A549 (cell line): ENCODE measurements around the gene EPN3. TPM values are rescaled to one million over a fixed set of nuclear protein-coding genes. Genes with fewer than 3 reads are reported as not detected.

ENCODE experiments used
- ATAC-seq, 2 experiments: fragments of 200-7000 bp in 1 of 2; fragments of >200 bp in 1 of 2; cut with Nextera tagmentation in 1 of 2; cut with Tn5 transposase in 1 of 2; 3 replicates each; pipeline versions ENCODE4 v1.8.0 to v1.9.1; 2018 to 2020; ENCODE audit warnings: mild to moderate bottlenecking in 1 of 2, moderate library complexity in 1 of 2
- CTCF ChIA-PET: fragments of 300-600 bp; sonication (Branson Sonifier 250); formaldehyde crosslinking; extraction: SDS; loops from one replicate; lab custom pipeline; 2021; ENCODE audit warnings: antibody characterized with exemption, inconsistent platforms; lab: Yijun Ruan, JAX
- POLR2A ChIA-PET: fragments of 350-600 bp; formaldehyde crosslinking; extraction: SDS; loops from one replicate; lab custom pipeline; 2021; ENCODE audit warnings: antibody characterized with exemption, inconsistent platforms; lab: Yijun Ruan, JAX
- DNase-seq, 2 experiments: peaks; one replicate each; pipeline versions ENCODE4 v3.0.0 to v3.0.0-alpha.2; 2011 to 2016; ENCODE audit warnings: low read depth in 1 of 2, low spot score in 1 of 2
- FAIRE-seq: peaks from 2 replicates; lab custom pipeline; 2011; peaks lifted over from hg19 to GRCh38; lab: Jason Lieb, UNC
- H3K27ac ChIP-seq, 2 experiments: fragments of >200 bp; sonication (Bioruptor Twin); formaldehyde crosslinking; 3 replicates each; pipeline ENCODE4 v1.5.1; 2016 to 2017
- H3K4me1 ChIP-seq: fragments of >200 bp; sonication (Bioruptor Twin); formaldehyde crosslinking; 3 replicates; pipeline ENCODE4 v1.6.1; 2016
- H3K4me2 ChIP-seq: fragments of >200 bp; sonication (Bioruptor Twin); formaldehyde crosslinking; 3 replicates; pipeline ENCODE4 v1.6.1; 2016
- H3K4me3 ChIP-seq: fragments of >200 bp; sonication (Bioruptor Twin); formaldehyde crosslinking; 3 replicates; pipeline ENCODE4 v1.5.1; 2016
- H3K9me3 ChIP-seq: fragments of >200 bp; sonication (Bioruptor Twin); formaldehyde crosslinking; 3 replicates; pipeline ENCODE4 v1.6.1; 2016
- CHD2 ChIP-seq: fragments of 150-350 bp; IDR thresholded peaks from 2 replicates; pipeline ENCODE4 v1.6.1; 2014; ENCODE audit warnings: low read length; ENCODE audit not compliant: partially characterized antibody
- CHD4 ChIP-seq: fragments of 200-600 bp; sonication (generic); IDR thresholded peaks from 2 replicates; pipeline ENCODE4 v1.6.1; 2016; ENCODE audit warnings: antibody characterized with exemption, mild to moderate bottlenecking, borderline replicate concordance
- EHF ChIP-seq: fragments of 250-450 bp; sonication (Bioruptor Pico); IDR thresholded peaks from 2 replicates; pipeline ENCODE4 v1.5.0; 2020; ENCODE audit warnings: mild to moderate bottlenecking
- EP300 ChIP-seq, 2 experiments: fragments of >200 bp; sonication (Bioruptor Twin); formaldehyde crosslinking; IDR thresholded peaks; 2 replicates in 1 of 2; 3 replicates in 1 of 2; pipeline ENCODE4 v1.6.1; 2016 to 2017
- FOSB ChIP-seq: fragments of 250-450 bp; sonication (Bioruptor Pico); IDR thresholded peaks from 2 replicates; pipeline ENCODE4 v1.5.0; 2020; ENCODE audit warnings: mild to moderate bottlenecking, moderate library complexity
- FOSL2 ChIP-seq, 2 experiments: fragments of 450-650 bp in 1 of 2; fragments of >200 bp in 1 of 2; sonication (Bioruptor Twin) in 1 of 2; formaldehyde crosslinking; IDR thresholded peaks; 2 replicates each; pipeline versions ENCODE4 v1.5.0 to v1.6.1; 2016 to 2020; ENCODE audit warnings: mild to moderate bottlenecking in 1 of 2, moderate library complexity in 1 of 2
- FOXS1 ChIP-seq: fragments of 250-450 bp; sonication (Bioruptor Pico); IDR thresholded peaks from 2 replicates; pipeline ENCODE4 v1.5.0; 2020; ENCODE audit warnings: mild to moderate bottlenecking, moderate library complexity
- HDAC2 ChIP-seq: fragments of 200-600 bp; sonication (generic); IDR thresholded peaks from 2 replicates; pipeline ENCODE4 v1.6.1; 2016
- HEYL ChIP-seq: fragments of 250-450 bp; sonication (Bioruptor Pico); IDR thresholded peaks from 2 replicates; pipeline ENCODE4 v1.8.0; 2021; ENCODE audit warnings: mild to moderate bottlenecking, moderate library complexity
- KDM5A ChIP-seq: fragments of 200-600 bp; sonication (generic); IDR thresholded peaks from 2 replicates; pipeline ENCODE4 v1.6.1; 2016; ENCODE audit warnings: antibody characterized with exemption, mild to moderate bottlenecking
- MAZ ChIP-seq: fragments of 150-350 bp; IDR thresholded peaks from 2 replicates; pipeline ENCODE4 v1.6.1; 2014; ENCODE audit warnings: antibody characterized with exemption, low read depth, low read length, borderline replicate concordance
- NFE2L2 ChIP-seq: fragments of 150-350 bp; conservative IDR thresholded peaks from 2 replicates; pipeline ENCODE4 v1.6.1; 2014; ENCODE audit warnings: low read length
- NPAS2 ChIP-seq: fragments of 250-450 bp; sonication (Bioruptor Pico); IDR thresholded peaks from 2 replicates; pipeline ENCODE4 v1.8.0; 2022; ENCODE audit warnings: mild to moderate bottlenecking, moderate library complexity, borderline replicate concordance
- POLR2A ChIP-seq: IDR thresholded peaks from 2 replicates; pipeline ENCODE4 v1.6.1; 2012; ENCODE audit warnings: mild to moderate bottlenecking, low read length
- POLR2AphosphoS2 ChIP-seq: conservative IDR thresholded peaks from 2 replicates; pipeline ENCODE4 v1.6.1; 2012; ENCODE audit warnings: low read length, improper control_type of control experiment, inconsistent platforms
- RARB ChIP-seq: fragments of 250-450 bp; sonication (Bioruptor Pico); IDR thresholded peaks from 2 replicates; pipeline ENCODE4 v1.8.0; 2021; ENCODE audit warnings: mild to moderate bottlenecking, moderate library complexity
- RCOR1 ChIP-seq: fragments of 150-350 bp; IDR thresholded peaks from 2 replicates; pipeline ENCODE4 v1.6.1; 2014; ENCODE audit warnings: antibody characterized with exemption, low read length, low read depth
- SREBF2 ChIP-seq: fragments of 450-650 bp; IDR thresholded peaks from 2 replicates; pipeline ENCODE4 v1.6.1; 2014; ENCODE audit warnings: mild to moderate bottlenecking, moderate library complexity
- ZC3H11A ChIP-seq: fragments of 450-650 bp; IDR thresholded peaks from 2 replicates; pipeline ENCODE4 v1.6.1; 2014; ENCODE audit warnings: antibody characterized with exemption, mild to moderate bottlenecking
- ZNF302 ChIP-seq: fragments of 250-450 bp; sonication (Bioruptor Pico); IDR thresholded peaks from 2 replicates; pipeline ENCODE4 v1.9.0; 2021; ENCODE audit warnings: inconsistent platforms, mild to moderate bottlenecking, moderate library complexity
- WGBS: methylation state at CpG from one replicate; pipeline ENCODE4 v1.1.6; 2017; ENCODE audit errors: missing lambda C conversion rate; 5-methylcytosine and 5-hydroxymethylcytosine counted together
- polyA plus RNA-seq, 4 experiments: library from polyadenylated mRNA; depleted of rRNA in 3 of 4; stranded (reverse); fragments of >200 nt; fragmentation: RNase III in 1 of 4; extraction: RNeasy Plus Mini Kit Qiagen cat#74134 plus additional on column Dnase treatment in 1 of 4; gene quantifications; 2 replicates in 3 of 4; 3 replicates in 1 of 4; pipeline ENCODE4 v1.2.3, GENCODE V29; 2011 to 2017
- TF ChIP-seq, protein P1 (sequence below): fragments of >200 bp; sonication (Bioruptor Twin); formaldehyde crosslinking; IDR thresholded peaks from 2 replicates; pipeline ENCODE4 v1.6.1; 2016
- TF ChIP-seq, protein P2 (sequence below): fragments of 450-650 bp; IDR thresholded peaks from 2 replicates; pipeline ENCODE4 v1.6.1; 2014; ENCODE audit warnings: antibody characterized with exemption

EPN3 gene
- polyA plus RNA-seq, 2 of the 4 experiments (the other 2 are of a cell fraction), result 0.13 to 0.18 TPM

DNA sequence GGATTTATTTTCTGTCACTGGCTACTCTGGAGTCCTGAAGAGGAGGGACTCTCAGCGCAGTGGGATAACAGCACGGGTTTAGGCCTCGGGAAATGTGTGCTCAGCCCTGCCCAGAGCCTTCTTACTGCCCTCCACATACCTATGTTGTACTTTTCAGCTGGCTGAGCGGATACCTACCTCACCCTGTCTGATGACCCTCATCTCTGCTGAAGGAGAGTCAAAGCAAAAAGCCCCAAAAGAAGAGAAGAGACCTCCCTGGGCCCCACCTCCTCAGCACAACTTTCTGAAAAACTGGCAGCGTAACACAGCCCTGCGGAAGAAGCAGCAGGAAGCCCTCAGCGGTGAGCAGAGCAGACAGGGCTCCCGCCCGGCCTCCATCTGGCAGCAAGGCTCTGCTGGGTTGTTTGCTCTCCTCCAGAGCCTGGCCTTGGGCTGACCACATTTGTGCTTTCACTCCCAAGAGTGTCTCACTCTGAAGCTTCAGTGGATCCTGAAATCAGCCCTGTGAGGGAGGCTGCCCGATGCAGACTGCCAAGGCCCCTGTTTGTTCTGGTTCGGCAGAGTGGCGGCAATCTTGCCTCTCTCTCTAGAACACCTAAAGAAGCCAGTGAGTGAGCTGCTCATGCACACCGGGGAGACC lies 14.0 kb upstream of the EPN3 start:
- FAIRE-seq (no peak), ATAC-seq (0 out of 6 replicates have a peak, but pooled peaks of 1 of the 2 experiments have one; percentile 12), DNase-seq (no peak)
- Histone ChIP-seq H3K4me3 (no peak overlapping the region), H3K4me2 (no peak overlapping the region), H3K9me3 (no peaks in the 10 kb centered on the region), H3K27ac (no peak overlapping the region), H3K4me1 (peaks cover 9% of the 10 kb centered on the region; the same call in 1 of the 3 replicates)
- ChIA-PET CTCF (interaction anchor here (0.6 to 4.4 kb wide), 9 partner anchors 9 to 278 kb away, joined by 3 to 28 read pairs (median 5); no protein-coding TSS in a partner anchor), POLR2A (no interaction called here)
- 87% methylated on average over 13 of the region's 13 CpGs for WGBS
- TF ChIP-seq ZC3H11A (no peak), RCOR1 (no peak), FOSL2 (IDR thresholded peaks at IDR 0.05) (no peak), FOSL2 (CRISPR knock-in tag; IDR thresholded peaks at IDR 0.05) (no peak), CHD2 (no peak)

- CTCF ChIA-PET, result interaction anchor here (0.6 to 3.8 kb wide), 10 partner anchors 8 to 277 kb away, joined by 3 to 16 read pairs (median 5); no protein-coding TSS in a partner anchor
Measured at GRCh38 chr17:50519141-50519834, 13.2 kb upstream of the EPN3 start.

GRCh38 chr17:50520483-50520882 lies 12.1 kb upstream of the EPN3 start:
- CTCF ChIA-PET, result interaction anchor here (0.6 to 3.8 kb wide), 17 partner anchors 9 to 429 kb away, joined by 3 to 16 read pairs (median 4); no protein-coding TSS in a partner anchor
- H3K9me3 ChIP-seq, result no peaks in the 10 kb centered on the region
- WGBS, result 72% methylated on average over 2 of the region's 2 CpGs
- FAIRE-seq, result no peak
- peaks cover 1% of the 10 kb centered on the region; the same call in 1 of the 3 replicates for H3K4me1 ChIP-seq
- POLR2A ChIA-PET, result interaction anchor here (0.8 kb wide), 1 partner anchor 11 kb away, joined by 5 read pairs; no protein-coding TSS in a partner anchor
- no peak for ATAC-seq
- TF ChIP-seq, protein P1, sequence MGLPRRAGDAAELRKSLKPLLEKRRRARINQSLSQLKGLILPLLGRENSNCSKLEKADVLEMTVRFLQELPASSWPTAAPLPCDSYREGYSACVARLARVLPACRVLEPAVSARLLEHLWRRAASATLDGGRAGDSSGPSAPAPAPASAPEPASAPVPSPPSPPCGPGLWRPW, result no peak
- TF ChIP-seq ZC3H11A (no peak), EP300 (IDR thresholded peaks at IDR 0.05) (no peak), POLR2A (no peak), SREBF2 (no peak), FOXS1 (no peak), HDAC2 (no peak), EHF (CRISPR knock-in tag) (no peak), NPAS2 (CRISPR knock-in tag) (no peak), RARB (CRISPR knock-in tag) (no peak), ZNF302 (CRISPR knock-in tag) (no peak), NFE2L2 (no peak)
- TF ChIP-seq, protein P2, sequence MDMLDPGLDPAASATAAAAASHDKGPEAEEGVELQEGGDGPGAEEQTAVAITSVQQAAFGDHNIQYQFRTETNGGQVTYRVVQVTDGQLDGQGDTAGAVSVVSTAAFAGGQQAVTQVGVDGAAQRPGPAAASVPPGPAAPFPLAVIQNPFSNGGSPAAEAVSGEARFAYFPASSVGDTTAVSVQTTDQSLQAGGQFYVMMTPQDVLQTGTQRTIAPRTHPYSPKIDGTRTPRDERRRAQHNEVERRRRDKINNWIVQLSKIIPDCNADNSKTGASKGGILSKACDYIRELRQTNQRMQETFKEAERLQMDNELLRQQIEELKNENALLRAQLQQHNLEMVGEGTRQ, result no peak
- DNase-seq, result no peak
- no peak overlapping the region for H3K4me3 ChIP-seq
- no peak overlapping the region for H3K4me2 ChIP-seq
- H3K27ac ChIP-seq, result no peak overlapping the region

More at GRCh38 chr17:50519141-50519834, 13.2 kb upstream of the EPN3 start:
- Histone ChIP-seq H3K4me2 (no peak overlapping the region), H3K27ac (no peak overlapping the region), H3K4me3 (no peak overlapping the region), H3K9me3 (no peaks in the 10 kb centered on the region), H3K4me1 (peaks cover 9% of the 10 kb centered on the region; the same call in 1 of the 3 replicates)
- no peak for DNase-seq
- POLR2A ChIA-PET, result interaction anchor here (1.1 kb wide), 1 partner anchor 15 kb away, joined by 3 read pairs; no protein-coding TSS in a partner anchor
- ATAC-seq, result 0 out of 6 replicates have a peak, but pooled peaks of 1 of the 2 experiments have one; percentile 17
- TF ChIP-seq MAZ (no peak), CHD4 (no peak), HEYL (CRISPR knock-in tag) (no peak), POLR2AphosphoS2 (no peak), FOSB (CRISPR knock-in tag) (no peak), KDM5A (no peak), EP300 (IDR thresholded peaks at IDR 0.05) (no peak)
- TF ChIP-seq, protein P2, result no peak
- TF ChIP-seq, protein P1, result no peak
- FAIRE-seq, result no peak
- 75% methylated on average over 7 of the region's 8 CpGs for WGBS
